ENCODE data around the gene SORBS1.

The SORBS1 gene

GRCh38 chr10:95346715-95347401, 214.3 kb downstream of the SORBS1 start:
- DNase-seq (ENCODE audit: low read depth): no peak

DNA sequence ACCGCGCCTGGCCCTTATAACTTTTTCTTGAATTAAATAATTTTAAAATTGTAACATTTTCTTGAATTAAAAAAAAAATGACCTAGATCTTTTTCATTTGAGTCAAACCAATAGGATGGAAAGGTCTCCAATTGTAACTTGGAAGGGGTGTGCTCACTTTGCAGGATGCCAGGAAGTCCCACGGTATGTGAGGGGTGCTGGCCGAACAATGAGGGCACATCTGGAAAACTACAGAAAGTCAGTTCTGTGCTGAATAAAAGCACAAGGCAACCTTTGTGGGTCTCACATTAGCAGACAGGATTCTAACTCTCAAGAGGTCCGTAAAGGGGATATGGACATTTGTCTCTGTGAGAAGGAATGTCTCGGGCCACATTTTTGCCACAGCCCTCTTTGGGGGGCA, 217.6 kb downstream of the SORBS1 start:
- DNase-seq (ENCODE audit: low read depth): no peak

DNA sequence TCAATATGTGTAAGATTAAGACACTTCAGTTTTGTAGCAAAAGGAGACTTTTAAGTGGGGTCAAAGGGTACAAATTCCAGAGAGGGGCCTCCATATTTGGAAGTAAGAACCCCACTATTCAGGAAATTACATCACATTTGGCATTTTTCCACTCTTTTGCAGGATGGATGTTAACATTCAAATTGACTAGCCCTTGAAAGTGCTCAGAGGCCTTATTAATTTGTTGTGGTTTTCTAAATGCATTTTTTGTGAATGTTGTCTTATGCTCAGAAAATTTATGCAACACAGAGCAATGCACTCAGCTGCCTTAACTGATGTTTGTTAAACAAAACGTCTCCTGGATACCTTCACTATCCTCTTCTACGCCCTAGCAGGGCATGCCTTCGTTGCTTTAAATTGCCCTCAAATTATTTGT, 219.4 kb downstream of the SORBS1 start:
- DNase-seq (ENCODE audit: low read depth): no peak

GRCh38 chr10:95339863-95340262, 221.3 kb downstream of the SORBS1 start:
- no peak for DNase-seq (ENCODE audit: low read depth)

DNA sequence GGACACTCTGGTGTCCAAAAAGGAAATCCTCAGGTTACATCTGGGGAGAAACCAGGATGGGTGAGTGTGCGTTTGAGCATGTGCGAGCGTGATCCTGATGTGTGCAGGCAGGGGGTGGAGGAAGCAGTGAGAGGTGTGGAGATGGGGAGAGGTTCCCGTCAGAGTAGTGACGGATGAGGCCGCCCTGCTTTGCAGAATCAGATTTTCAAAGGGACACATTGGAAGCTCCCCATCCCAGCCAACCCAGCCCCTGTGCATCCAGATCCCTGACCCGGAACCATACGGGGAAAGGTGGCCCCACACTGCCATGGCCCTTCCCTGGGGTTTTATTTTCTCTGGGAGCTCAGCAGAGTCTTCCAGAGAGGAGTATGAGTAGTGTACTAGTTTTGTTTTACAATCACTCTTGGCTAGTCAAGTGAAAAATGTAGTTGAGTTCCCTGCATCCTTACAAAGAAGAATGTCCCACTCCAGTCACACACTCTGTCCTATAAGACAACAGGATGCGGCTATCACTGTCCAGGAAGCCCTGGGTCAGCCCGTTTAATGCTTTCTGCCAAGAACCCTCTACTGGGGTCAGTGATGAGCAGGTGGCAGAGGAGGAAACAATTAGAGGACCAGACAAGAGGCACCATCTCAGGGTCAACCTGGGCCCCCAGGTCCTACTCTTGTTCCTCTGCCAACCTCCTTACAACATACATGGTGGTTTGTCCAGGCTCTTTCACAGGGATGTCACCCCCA, 223.6 kb downstream of the SORBS1 start:
- no peak for DNase-seq (ENCODE audit: low read depth)

- no peak for DNase-seq (ENCODE audit: low read depth)
Measured at GRCh38 chr10:95336702-95337101, 224.5 kb downstream of the SORBS1 start.

- DNase-seq (ENCODE audit: low read depth): no peak
Measured at GRCh38 chr10:95335933-95336699, 225.1 kb downstream of the SORBS1 start.

DNA sequence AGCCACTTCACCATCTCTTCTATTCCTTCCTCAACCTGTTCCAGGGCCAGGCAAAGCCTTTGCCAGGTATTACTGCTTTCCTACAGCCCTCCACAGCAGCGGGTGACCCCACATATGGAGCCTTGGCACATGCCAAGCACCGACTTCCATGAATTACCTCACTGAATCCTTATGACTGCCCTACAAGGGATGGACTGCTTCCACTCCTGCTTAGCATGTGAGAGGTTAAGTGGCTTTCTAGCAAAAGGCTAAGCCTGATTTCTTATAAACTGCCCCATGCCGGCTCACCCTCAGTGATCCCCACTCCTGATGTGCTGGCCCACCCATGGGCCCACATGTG, 226.4 kb downstream of the SORBS1 start:
- no peak for DNase-seq (ENCODE audit: low read depth)

- DNase-seq (ENCODE audit: low read depth): no peak
Measured at GRCh38 chr10:95333997-95334804, 227.0 kb downstream of the SORBS1 start.

GRCh38 chr10:95332666-95333249, 228.4 kb downstream of the SORBS1 start:
- DNase-seq (ENCODE audit: low read depth): no peak

- no peak for DNase-seq (ENCODE audit: low read depth)
Measured at GRCh38 chr10:95331596-95332130, 229.5 kb downstream of the SORBS1 start.

GRCh38 chr10:95330966-95331453, 230.2 kb downstream of the SORBS1 start:
- DNase-seq (ENCODE audit: low read depth): no peak

GRCh38 chr10:95329296-95329695, 231.9 kb downstream of the SORBS1 start:
- DNase-seq (ENCODE audit: low read depth): no peak

GRCh38 chr10:95328013-95328412, 233.2 kb downstream of the SORBS1 start:
- no peak for DNase-seq (ENCODE audit: low read depth)

GRCh38 chr10:95327367-95327766, 233.8 kb downstream of the SORBS1 start:
- no peak for DNase-seq (ENCODE audit: low read depth)

- DNase-seq (ENCODE audit: low read depth): no peak
Measured at GRCh38 chr10:95326396-95326795, 234.8 kb downstream of the SORBS1 start.

- DNase-seq (ENCODE audit: low read depth): no peak
Measured at GRCh38 chr10:95325863-95326262, 235.3 kb downstream of the SORBS1 start.

DNA sequence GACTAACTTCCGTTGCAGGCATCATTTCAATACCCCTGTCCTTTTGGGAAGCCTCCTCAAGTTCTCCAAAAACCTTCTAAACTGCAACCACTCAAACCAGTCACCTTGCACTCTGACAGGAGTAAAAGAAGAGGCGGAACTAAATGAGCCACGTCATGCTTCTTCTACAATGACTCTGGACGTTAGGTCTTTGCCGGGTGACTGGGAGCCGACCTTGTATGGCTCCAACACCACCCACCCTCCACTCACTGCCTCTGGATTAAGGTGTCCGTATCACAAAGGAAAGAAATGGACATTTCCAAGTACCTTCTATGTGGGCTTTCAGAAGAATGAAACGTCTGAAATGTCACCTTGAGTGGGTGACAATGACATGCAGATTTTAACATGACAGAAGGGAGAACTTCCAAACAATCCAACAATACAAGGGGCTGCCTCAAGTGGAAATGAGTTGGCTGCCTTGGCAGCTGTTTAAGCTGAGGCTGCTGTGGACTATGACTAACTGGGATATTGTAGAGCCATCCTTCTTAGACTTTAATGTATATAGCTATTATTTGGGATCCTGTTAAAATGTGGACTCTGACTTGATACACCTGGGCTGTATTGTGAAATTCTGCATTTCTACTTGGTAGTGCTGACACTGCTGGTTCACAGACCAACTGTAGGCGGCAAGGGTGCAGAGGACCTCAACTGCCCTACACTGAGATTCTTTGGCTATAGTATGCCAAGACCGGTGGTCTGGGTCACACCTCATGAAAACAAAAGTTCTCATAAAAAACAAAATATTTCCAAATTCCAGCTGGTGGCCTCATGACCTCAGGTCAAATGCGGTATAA, 236.5 kb downstream of the SORBS1 start:
- DNase-seq (ENCODE audit: low read depth): no peak

GRCh38 chr10:95321554-95322301, 239.4 kb downstream of the SORBS1 start:
- no peak for DNase-seq (ENCODE audit: low read depth)

GRCh38 chr10:95319239-95319638, 241.9 kb downstream of the SORBS1 start:
- no peak for DNase-seq (ENCODE audit: low read depth)

All from T follicular helper cell (primary cell).